ENCODE results near the gene NFATC3.
A peak's percentile ranks its signal among the peaks of the same experiment; 100 is the strongest.
"Not testable (repeated sequence)": the region's sequence is repeated elsewhere in the genome, so short reads cannot be mapped to it uniquely, and the experiment has no call there.

NFATC3 gene

GRCh38 chr16:68088130-68088972 is 3.2 kb downstream of the NFATC3 start:
- no peak for DNase-seq (ENCODE audit: low spot score)

DNA sequence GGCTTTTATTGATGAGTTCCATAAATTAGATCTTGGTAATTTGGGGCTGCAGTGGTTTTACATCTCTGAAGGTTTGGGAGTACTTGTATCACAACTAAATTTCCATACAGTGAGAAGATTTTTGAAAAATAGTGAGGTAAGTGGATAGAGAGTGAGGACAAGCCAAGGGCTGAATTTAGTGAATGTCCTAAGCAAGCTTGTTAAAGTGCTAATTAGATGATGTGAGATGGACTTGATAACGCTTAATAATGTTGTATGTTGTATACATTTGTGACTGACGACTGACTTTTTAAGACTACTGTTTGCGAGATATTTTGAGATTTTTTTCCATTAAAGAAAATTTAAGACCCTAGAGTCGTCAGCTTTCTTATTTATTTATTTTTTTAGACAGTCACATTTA is 3.9 kb downstream of the NFATC3 start:
- no peak for DNase-seq (ENCODE audit: low spot score)

DNA sequence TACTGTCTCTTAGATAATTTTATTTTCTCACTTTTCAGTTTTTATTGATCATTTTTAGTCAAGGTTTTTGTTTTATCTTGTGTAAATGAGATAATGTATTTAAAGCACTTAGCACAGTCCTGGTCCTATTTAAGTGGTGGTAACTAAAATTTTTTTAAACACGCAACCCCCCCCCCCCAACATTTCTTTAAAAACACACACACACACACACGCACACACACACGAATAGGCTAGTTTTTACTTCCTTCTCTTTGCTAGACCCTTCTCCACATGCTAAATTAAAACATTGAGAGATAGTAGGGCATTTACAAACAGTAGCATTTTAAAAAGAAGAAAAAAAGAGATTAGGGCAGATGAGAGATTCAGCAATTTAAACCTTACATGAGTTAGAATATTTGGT is 5.0 kb downstream of the NFATC3 start:
- DNase-seq (ENCODE audit: low spot score) = no peak

DNA sequence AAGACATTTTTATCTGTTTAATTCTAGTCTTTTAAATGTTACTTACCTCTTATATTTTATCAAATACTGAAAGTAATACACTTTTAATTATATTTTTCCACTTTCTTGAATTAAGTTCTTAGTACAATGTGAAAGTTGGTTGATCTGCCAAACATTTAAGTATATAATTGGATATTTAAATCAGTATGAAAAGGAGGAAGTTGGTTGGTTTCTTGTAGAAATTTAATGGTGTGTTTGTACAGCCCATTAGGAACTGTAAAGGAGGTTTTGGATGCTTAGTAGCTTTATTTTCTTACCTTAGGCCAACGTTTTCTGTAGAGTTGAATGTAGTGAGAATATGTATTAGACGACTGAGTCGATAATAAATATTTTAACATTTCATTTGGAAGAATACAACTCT is 5.4 kb downstream of the NFATC3 start:
- DNase-seq (ENCODE audit: low spot score) = peak; percentile 47

- peak; percentile 48 for DNase-seq (ENCODE audit: low spot score)
These were observed 6.5 kb downstream of the NFATC3 start for GRCh38 chr16:68091380-68092261.

GRCh38 chr16:68092275-68092674 is 7.1 kb downstream of the NFATC3 start:
- not testable (repeated sequence) for DNase-seq (ENCODE audit: low spot score)

GRCh38 chr16:68093816-68094613 is 8.8 kb downstream of the NFATC3 start:
- peak; percentile 55 for DNase-seq (ENCODE audit: low spot score)

DNA sequence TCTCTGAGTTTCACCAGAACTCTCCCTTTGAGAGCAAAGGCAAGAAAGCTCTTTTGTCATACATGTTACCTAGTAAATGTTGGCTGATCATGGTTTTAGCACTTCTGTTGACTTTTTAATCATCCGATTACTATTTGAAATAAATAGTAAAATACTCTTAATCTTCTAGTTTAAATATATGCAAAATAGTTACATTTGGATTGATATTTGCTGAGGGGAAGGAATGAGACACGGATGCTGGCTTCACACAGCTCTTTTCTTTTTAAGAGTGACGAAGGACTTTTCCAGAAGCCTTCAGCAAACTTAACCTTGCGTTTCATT is 9.4 kb downstream of the NFATC3 start:
- DNase-seq (ENCODE audit: low spot score) = no peak

DNA sequence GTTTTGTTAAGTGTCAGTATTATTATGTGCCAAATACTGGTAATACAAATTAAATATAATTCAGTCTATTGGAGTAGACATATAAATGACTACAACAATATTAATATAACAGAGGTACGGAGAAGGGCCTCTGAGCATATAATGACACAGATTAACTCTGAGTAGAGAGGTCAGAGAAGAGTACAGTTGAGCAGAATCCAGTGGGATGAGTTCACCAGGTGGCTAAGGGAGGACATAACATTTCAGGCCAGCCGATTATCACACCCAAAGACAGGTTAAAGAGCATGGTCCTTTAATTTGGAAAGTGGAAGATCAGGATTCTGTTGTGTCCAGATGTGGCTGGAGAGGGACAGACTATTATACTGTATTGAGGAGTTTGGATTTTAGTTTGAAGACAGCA is 11.3 kb downstream of the NFATC3 start:
- DNase-seq (ENCODE audit: low spot score) = no peak

DNA sequence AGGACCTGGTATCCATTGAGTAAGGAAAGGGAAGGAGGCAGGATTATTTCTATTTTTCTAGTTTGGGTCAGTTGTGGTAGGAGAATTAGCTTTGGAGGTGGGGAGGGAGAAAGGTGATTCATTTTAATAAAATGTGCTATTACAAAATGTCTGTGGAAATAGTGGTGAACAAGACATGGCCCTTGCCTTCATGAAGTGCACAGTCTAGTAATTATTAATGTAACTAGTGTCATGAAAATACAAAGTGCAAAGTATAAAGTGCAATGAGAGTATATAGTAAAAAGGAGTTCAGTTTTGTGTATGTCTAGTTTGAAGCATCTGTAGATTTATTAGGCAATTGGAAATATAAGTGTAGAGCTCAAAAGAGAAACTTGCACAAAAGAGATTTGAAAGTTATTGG is 11.9 kb downstream of the NFATC3 start:
- no peak for DNase-seq (ENCODE audit: low spot score)

DNA sequence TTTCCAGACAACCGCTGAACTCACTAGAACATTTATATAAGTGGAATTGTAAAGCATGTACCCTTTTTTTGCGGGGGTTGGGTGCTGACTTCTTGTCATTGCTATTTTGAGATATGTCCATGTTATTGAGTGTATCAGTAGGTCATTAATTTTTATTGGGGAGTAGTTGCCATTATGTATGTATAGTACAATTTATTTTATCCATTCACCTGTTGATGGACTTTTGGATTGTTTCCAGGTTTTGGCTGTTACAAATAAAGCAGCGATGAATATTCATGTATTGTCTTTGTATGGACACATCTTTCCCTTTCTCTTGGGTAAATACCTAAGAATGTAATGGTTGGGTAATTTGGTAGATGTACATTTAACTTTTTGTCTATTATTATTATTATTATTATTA is 12.7 kb downstream of the NFATC3 start:
- no peak for DNase-seq (ENCODE audit: low spot score)

GRCh38 chr16:68100488-68100887 is 15.3 kb downstream of the NFATC3 start:
- DNase-seq (ENCODE audit: low spot score) = no peak

DNA sequence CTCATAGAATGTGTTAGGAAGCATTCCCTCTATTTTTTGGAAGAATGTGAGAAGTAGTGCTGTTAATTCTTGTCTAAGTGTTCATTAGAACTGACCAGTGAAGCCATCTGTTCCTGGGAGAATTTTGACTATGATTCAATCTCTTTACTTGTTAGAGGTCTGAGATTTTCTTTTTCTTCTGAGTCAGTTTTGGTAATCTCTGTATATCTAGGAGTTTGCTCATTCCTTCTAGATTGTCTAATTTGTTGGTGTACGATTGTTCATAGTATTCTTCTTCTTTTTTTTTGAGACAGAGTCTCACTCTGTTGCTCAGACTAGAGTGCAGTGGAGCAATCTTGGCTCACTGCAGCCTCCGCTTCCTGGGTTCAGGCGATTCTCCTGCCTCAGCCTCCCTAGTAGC is 20.4 kb downstream of the NFATC3 start:
- no peak for DNase-seq (ENCODE audit: low spot score)

GRCh38 chr16:68107230-68107928 is 22.2 kb downstream of the NFATC3 start:
- DNase-seq (ENCODE audit: low spot score) = not testable (repeated sequence)

DNA sequence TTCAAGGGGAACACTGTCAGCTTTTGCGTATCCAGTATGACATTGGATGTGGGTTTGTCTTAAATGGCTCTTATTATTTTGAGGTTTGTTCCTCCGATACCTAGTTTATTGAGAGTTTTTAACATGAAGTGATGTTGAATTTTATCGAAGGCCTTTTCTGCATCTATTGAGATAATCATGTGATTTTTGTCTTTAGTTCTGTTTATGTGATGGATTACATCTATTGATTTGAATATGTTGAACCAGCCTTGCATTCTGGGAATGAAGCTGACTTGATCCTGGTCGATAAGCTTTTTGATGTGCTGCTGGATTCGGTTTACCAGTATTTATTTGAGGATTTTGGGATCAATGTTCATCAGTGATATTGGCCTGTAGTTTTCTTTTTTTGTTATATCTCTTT is 24.0 kb downstream of the NFATC3 start:
- not testable (repeated sequence) for DNase-seq (ENCODE audit: low spot score)

GRCh38 chr16:68110611-68111010 is 25.4 kb downstream of the NFATC3 start:
- DNase-seq (ENCODE audit: low spot score) = not testable (repeated sequence)

DNA sequence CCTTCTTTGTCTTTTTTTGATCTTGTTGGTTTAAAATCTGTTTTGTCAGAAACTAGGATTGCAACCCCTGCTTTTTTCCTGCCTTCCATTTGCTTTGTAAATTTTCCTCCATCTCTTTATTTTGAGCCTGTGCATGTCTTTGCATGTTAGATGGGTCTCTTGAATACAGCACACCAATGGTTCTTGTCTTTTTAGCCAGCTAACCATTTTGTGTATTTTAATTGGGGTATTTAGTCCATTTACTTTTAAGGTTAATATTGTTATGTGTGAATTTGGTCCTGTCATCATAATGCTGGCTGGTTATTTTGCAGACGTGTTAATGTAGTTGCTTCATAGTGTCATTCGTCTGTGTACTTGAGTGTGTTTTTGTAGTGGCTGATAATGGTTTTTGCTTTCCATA is 26.2 kb downstream of the NFATC3 start:
- DNase-seq (ENCODE audit: low spot score) = no peak

DNA sequence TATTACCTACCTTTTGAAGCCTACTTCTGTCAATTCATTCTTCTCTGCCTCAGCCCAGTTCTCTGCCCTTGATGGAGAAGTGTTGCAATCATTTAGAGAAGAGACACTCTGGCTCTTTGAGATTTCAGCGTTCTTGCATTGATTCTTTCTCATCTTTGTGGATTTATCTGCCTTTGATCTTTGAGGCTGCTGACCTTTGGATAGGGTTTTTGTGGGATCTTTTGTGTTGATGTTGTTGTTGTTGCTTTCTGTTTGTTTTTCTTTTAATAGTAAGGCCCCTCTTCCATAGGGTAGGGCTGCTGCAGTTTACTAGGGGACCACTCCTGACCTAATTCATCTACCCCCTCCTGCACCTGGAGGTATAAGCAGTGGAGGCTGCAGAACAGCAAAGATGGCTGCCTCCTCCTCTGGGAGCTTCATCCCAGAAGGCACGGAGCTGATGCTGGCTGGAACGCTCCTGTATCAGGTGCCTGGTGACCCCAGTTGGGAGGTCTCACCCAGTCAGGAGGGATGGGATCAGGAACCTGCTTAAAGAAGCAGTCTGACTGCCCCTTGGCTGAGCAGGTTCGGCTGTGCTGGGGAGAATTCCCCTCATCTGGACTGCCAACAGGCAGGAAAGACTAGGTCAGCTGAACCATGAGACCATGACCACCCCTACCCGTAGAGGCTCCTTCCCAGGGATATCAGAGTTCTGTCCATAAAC is 28.0 kb downstream of the NFATC3 start:
- DNase-seq (ENCODE audit: low spot score) = no peak

- no peak for DNase-seq (ENCODE audit: low spot score)
These were observed 28.6 kb downstream of the NFATC3 start for GRCh38 chr16:68113765-68114240.

- not testable (repeated sequence) for DNase-seq (ENCODE audit: low spot score)
These were observed 29.8 kb downstream of the NFATC3 start for GRCh38 chr16:68114939-68115338.

- no peak for DNase-seq (ENCODE audit: low spot score)
These were observed 30.7 kb downstream of the NFATC3 start for GRCh38 chr16:68115851-68116250.
